GM21447 (cell line): ENCODE results near the gene DARS1.
"Not testable (repeated sequence)": the region's sequence is repeated elsewhere in the genome, so short reads cannot be mapped to it uniquely, and the experiment has no call there.

ENCODE experiments used
- ATAC-seq: cut with Tn5 transposase; IDR thresholded peaks from one replicate; pipeline ENCODE4 v1.9.1; 2021; ENCODE audit not compliant: unreplicated experiment

The DARS1 gene

GRCh38 chr2:135890149-135890548 lies 95.3 kb downstream of the DARS1 start:
- no peak for ATAC-seq

GRCh38 chr2:135888587-135888986 lies 96.8 kb downstream of the DARS1 start:
- not testable (repeated sequence) for ATAC-seq

GRCh38 chr2:135885709-135886108 lies 99.7 kb downstream of the DARS1 start:
- no peak for ATAC-seq

- ATAC-seq, result no peak
These were observed 103.0 kb downstream of the DARS1 start for GRCh38 chr2:135882415-135882814.

- not testable (repeated sequence) for ATAC-seq
These were observed 108.7 kb downstream of the DARS1 start for GRCh38 chr2:135876770-135877169.

- peak; percentile 90 for ATAC-seq
These were observed 109.2 kb downstream of the DARS1 start, which contains the start of gene MCM6 for GRCh38 chr2:135876066-135876711. TSS of gene MCM6 (minus strand) at chr2:135876443. CDS start at chr2:135876365, 78 bp downstream.

GRCh38 chr2:135875491-135876065 lies 109.8 kb downstream of the DARS1 start:
- ATAC-seq, result peak; percentile 50

- ATAC-seq, result no peak
These were observed 110.6 kb downstream of the DARS1 start for GRCh38 chr2:135874777-135875365.

GRCh38 chr2:135870571-135870970 lies 114.9 kb downstream of the DARS1 start:
- peak; percentile 41 for ATAC-seq

- ATAC-seq, result no peak
These were observed 122.2 kb downstream of the DARS1 start for GRCh38 chr2:135863233-135863632.

GRCh38 chr2:135862718-135863117 lies 122.7 kb downstream of the DARS1 start:
- ATAC-seq, result no peak
